DMS114 treated with DMSO at 0.1 percent for 48 hours (cell line): ENCODE results near the gene CTCFL.

ENCODE experiments used
- DNase-seq: peaks from one replicate; lab custom pipeline; 2025; ENCODE audit not compliant: unreplicated experiment; lab: John Stamatoyannopoulos, UW

The CTCFL gene, protein sequence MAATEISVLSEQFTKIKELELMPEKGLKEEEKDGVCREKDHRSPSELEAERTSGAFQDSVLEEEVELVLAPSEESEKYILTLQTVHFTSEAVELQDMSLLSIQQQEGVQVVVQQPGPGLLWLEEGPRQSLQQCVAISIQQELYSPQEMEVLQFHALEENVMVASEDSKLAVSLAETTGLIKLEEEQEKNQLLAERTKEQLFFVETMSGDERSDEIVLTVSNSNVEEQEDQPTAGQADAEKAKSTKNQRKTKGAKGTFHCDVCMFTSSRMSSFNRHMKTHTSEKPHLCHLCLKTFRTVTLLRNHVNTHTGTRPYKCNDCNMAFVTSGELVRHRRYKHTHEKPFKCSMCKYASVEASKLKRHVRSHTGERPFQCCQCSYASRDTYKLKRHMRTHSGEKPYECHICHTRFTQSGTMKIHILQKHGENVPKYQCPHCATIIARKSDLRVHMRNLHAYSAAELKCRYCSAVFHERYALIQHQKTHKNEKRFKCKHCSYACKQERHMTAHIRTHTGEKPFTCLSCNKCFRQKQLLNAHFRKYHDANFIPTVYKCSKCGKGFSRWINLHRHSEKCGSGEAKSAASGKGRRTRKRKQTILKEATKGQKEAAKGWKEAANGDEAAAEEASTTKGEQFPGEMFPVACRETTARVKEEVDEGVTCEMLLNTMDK

DNA sequence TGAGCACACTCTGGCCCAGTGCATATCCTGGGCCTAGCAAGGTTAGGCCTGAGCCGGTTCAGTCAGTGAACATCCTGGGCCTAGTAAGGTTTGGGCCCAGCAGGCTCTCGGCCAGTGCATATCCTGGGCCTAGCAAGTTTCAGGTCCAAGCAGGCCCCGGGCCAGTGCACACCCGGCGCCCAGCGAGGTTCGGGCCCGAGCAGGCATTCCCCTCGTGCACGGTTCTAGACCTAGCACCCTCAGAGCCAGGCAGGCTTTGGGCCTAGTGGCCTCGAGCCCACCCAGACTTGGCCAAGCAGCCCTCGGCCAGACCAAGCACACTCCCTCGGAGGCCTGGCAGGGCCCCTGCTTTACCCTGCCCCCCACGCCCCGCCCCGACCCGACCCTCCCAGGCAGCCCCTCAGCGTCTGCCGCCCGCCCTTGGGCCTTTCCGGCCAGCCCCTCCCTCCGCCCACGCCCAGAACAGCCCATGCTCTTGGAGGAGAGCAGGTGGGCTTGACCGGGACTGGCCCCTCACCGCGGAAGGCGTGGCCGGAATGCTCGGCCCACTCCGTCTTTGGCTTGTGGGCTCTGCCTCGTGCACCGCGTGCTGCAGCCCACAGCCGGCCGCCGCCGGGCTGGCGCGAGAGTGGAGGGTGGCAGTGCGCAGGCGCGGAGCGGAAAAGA is at the start of gene CTCFL:
TSS of gene CTCFL (minus strand) at position 630 of the 666 bp plus-strand sequence. CDS start 935 bp downstream, outside the sequence.
- no peak for DNase-seq

DNA sequence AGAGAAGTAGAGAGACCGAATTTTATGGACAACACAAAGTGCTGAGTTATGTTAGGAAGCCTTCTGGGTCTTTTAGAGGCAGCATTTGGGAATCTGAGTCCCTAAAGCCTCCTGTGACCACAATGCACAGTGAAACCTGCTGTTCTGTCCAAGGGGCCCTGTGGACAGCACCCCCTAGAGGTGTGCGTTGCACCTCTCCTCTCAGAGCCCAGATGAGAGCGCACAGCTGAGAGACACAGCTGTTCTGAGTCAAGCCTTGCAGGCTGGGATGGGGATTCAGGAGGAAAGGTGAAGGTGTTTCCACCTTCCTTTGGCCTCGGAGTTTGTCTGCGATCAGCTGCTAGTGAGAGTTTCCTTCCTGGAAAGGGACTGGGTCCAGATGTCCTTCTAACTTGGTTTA is 49.0 kb upstream of the CTCFL start:
- no peak for DNase-seq

DNA sequence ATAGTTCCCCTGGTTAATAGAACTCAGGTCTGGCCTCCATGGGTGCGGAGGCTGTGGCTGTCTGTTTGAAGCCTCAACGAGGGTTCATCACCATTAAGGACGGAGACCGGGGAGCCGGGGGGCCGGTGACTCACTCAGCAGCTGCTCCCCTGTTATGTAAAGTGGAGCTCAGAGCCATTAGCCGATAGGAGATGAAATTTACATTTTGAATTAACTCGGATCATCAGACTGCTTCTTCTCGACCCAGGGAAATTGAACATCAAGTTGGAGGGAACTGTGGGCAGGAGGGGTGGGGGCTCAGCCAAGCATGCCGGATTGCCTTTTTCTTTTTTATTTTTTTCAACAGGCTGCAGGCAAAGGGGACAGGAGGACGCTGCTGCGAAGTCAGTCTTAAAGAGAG is 48.3 kb upstream of the CTCFL start:
- no peak for DNase-seq

DNA sequence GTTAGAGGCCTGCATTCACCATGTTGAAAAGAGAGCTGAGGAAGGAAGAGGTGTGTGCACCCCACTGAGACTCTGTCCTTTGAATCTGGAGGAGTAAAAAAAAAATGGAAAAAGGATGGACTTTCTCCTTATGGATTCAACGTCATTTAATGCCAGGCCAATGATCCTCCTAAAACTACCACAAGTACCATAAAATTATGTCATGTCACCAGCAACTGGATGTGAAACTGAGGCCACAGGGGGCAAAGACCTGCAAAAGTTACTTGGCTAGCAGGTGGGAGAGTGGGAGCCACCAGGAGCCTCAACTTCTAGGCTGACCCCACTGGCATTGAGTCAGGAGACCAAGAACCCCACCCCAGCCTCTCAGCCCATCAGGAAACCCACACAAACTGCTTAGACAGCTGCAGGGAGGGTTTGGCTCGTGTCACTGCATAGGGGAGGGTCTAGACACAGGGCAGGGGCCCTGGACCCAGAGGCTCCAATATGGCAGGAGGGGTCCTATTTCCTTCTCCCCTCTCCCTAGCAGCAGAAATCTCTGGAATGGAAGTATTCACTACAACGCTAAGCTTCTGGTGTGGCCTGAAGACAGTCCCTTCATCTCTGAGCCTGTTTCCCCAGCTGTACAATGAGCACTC is 47.0 kb upstream of the CTCFL start:
- no peak for DNase-seq

DNA sequence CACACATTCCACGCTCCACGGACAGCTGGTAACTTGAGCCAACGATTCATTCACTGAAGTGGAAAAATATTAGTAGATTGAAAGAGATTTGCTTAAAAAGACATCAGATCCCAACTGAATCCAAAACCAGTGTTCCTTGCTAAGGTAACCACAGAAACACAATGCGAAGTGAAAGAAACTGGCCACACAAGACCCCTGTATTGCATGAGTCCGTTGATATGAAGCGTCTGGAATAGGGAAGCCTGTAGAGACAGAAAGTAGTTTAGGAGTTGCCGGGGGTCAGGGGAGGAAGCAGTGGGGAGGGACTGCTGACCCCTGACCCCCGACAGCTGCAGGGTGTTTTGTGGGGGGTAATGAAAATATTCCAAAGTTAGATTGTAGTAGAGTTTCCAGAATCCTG is 46.0 kb upstream of the CTCFL start:
- DNase-seq, result no peak

DNA sequence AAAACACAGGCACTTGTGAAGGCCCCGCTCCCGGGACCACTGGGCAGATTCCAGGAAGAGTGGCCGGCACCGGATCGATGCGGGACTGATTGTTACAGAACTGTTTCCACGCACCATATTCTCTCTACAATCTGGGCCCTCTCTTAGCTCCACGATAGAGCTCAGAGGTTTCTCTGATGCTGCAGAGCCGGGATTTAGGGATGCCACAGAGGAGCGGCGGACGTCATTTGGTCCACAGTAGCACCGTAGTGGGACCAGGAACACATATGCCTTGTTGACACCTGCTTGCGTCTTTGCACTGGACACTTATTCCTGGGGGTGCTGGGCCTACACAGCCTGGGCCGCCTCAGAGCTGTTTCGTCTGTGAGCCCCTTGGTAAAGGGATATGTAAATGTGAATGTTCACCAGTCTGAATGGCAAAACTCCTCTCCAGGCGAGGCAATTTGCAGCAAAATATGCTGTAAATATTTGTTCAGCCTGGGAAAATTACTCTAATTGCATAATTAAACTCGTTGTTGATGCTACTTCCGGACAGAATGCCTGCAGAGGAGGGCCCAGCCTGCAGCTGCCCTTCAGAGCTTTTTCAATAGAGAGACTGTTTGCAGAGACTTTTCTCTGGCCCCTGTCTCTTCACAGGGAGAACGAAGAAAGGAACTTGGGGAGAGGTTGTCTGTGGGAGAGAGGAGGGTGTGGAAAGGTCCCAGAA is 45.4 kb upstream of the CTCFL start:
- DNase-seq, result no peak

DNA sequence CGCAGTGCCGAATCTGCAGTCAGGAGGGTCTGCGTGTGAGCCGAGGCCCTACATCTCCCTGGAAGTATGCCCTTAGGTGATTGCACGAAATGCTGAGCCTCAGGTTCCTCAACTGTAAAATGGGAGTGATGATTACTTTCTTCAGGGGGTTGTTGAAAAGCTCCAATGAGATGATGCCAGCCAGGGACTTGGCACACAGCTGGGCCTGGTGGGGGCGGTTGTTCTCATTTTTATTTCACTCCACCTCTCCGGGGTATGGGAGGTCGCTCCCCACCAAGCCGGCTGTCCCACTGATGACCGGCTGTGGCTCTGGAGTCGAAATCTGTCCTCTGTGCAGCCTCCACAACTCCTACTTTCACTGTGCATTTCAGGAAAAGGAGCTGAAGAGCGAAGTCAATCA is 44.0 kb upstream of the CTCFL start:
- no peak for DNase-seq

DNA sequence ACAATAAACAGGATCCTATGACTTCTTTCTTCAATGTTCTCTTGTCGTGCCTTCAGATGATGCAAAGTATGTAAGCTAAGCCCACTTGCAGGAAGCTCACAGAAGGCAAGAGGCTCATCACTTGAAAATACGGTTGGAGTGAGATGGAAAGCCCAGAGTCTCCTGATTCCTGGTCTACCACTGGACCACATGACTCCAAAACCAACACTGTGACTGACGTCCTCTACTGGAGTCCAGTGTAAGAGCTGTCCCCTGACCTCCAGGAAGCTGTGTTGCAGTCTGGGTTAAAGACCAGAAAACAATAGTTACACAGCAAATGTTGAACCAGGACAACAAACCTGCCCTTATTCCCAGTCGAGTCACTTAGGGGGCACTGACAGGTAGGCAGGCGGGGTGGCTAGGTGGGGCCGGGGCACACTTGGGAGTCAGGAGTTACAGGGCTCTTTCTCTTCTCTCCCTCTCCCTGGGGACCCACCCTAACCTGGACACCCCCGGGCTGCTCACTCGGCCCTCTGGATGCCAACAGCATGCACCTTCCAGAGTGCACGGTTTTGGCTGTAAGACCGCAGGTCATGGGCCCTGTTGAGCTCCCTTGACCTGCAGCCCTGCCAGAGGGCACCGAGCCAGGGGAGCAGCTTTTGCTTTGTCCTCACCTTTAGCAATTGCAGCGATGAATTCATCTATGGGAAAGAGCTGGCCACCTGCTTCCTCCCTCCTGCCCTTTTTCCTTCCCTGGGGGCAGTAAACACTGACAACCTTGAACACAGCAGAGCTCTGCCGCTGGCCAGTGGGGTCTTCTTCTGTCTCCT is 43.4 kb upstream of the CTCFL start:
- DNase-seq, result no peak

DNA sequence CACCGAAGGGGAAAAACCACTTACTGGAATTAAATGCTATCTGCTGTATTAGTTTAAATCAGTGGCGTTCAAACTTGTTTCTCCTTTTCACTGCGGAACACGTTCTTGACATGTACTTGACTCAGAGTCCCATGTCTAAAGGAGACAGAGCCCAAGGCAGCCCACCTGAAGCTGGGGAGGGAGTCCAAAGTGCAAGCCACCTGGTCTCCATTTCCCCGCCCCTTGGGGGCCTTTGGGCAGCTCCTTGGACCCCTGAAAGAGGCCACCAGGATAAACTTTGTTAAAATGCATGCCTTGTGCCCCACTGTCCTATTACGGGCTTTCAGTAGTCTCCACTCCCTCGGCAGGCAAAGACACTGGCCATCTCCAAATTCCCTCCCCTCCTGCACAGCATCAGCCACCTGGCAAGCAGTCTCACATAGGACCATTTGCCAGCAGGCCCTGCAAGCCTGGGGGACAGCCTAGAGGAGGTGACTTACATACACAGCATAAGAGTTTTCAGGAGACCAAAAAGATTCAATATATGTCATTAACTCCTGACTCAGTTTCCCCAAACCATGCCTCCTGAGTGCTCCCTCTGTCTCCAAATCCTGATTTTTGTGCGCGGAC is 42.6 kb upstream of the CTCFL start:
- DNase-seq, result no peak

DNA sequence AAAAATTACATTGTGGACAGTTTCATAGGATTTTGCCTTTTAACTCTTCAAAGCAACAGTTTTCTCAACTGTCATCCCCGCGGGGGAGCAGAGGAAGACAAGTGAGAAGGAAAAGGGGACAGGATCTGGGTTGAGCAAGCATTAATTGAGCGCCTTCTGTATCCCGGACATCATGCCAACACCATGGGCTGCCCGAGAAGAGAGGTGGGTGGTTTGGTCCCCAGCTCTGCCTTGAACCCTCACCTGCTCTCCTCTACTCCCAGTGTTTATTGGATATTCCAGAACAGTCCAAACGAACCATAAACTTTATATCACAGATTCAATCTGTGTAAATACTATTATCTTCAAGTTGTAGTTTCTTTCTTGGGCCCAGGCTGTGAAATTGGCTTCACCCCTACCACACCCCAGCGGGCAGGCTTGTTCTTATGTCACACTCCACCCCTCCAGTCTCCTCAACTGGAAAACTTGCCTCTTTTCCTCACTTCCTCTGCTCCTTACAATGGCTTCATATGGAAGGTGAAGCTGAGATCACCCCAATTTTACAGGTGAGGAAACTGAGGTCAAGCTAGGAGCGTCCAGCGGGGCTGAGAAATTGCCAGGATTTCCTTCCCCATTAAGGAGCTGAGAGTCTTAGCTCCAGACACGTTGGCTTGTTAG is 42.0 kb upstream of the CTCFL start:
- DNase-seq, result no peak

DNA sequence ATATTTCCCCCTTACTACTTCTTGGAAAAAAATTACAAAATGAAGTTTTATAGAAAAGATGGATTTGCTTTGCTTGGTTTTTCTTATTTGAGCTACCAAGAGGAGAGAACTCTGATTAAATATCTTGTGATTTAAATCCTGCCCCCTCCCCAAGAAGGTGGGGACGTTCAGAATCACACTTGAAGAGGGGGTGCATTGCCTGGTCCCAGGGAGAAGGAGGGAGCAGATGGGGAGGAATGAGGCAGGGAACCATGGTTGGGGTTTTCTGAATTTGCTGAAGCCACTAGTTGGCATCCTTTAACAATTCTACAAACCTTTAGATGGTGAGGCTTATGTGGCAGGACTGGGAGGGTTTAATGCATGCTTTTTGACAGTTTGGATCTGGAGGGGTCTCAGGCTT is 41.5 kb upstream of the CTCFL start:
- no peak for DNase-seq

DNA sequence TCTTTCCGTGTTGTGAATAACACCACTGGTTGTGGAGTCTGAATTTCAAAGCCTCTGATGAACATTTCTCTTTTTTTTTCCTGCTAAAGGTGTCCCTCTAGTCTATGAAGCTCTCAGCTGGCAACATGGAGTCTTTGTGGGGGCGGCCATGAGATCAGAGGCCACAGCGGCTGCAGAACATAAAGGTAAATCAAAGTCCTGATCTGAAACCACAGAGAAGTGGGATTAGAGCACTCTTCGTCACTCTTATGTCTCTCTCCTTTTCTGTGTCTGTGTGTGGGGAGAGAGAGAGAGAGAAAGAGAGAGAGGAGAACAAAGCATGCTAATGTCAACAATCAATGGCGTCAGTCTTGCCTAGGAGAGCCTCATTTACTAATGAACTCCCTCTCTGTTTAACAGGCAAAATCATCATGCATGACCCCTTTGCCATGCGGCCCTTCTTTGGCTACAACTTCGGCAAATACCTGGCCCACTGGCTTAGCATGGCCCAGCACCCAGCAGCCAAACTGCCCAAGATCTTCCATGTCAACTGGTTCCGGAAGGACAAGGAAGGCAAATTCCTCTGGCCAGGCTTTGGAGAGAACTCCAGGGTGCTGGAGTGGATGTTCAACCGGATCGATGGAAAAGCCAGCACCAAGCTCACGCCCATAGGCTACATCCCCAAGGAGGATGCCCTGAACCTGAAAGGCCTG is 40.2 kb upstream of the CTCFL start:
- DNase-seq, result no peak

DNA sequence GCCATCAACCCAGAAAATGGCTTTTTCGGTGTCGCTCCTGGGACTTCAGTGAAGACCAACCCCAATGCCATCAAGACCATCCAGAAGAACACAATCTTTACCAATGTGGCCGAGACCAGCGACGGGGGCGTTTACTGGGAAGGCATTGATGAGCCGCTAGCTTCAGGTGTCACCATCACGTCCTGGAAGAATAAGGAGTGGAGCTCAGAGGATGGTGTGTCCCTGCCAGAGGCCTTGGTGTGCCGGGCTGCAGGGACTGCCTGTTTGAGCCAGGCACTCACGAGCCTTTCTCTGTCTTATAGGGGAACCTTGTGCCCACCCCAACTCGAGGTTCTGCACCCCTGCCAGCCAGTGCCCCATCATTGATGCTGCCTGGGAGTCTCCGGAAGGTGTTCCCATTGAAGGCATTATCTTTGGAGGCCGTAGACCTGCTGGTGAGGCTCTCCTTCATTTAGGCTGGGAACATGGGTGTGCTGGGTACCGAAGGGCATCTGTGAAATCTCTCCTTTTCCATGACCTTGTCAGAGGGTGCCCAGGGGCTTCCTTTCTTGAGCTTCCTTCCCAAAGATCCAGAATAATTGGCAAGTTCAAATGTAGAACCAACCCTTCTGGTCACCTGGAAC is 39.4 kb upstream of the CTCFL start:
- no peak for DNase-seq

DNA sequence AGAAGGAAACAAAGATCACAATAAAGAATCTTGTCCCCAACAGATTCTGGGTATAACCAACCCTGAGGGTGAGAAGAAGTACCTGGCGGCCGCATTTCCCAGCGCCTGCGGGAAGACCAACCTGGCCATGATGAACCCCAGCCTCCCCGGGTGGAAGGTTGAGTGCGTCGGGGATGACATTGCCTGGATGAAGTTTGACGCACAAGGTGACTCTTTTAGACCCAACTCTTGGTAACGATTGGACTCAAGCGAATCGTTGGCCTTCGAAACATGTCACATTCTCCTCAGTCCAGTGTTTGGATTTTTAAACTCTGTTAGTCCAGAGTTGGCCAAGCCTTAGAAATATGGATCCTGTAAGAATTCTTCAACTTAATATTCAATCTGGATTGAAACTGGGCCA is 38.6 kb upstream of the CTCFL start:
- no peak for DNase-seq

DNA sequence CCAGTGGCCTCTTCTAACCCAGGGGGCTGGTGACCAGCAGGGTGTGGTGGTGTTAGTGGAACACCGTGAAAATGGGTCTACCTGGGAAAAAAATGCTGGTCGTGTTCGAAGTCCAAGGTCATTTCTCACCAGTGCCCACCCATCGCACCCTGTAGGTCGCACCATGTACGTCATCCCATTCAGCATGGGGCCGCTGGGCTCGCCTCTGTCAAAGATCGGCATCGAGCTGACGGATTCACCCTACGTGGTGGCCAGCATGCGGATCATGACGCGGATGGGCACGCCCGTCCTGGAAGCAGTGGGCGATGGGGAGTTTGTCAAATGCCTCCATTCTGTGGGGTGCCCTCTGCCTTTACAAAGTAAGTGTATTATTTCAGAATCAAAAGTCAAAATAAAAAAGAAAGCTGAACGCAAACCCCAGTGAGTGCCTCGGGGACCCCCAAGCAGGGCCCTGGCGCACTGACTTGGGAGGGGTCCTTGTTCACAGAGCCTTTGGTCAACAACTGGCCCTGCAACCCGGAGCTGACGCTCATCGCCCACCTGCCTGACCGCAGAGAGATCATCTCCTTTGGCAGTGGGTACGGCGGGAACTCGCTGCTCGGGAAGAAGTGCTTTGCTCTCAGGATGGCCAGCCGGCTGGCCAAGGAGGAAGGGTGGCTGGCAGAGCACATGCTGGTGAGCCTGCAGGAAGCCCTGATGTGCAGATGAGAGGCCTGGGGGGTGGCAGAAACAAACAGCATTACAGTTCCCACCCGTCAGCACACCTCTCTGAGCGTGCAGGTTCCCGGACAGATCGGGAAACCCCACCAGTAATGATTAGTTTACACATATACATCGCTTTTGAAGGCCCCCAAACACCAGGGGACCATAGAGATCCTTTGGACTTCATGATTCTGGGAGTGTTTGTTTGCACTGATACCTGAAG is 37.9 kb upstream of the CTCFL start:
- no peak for DNase-seq

DNA sequence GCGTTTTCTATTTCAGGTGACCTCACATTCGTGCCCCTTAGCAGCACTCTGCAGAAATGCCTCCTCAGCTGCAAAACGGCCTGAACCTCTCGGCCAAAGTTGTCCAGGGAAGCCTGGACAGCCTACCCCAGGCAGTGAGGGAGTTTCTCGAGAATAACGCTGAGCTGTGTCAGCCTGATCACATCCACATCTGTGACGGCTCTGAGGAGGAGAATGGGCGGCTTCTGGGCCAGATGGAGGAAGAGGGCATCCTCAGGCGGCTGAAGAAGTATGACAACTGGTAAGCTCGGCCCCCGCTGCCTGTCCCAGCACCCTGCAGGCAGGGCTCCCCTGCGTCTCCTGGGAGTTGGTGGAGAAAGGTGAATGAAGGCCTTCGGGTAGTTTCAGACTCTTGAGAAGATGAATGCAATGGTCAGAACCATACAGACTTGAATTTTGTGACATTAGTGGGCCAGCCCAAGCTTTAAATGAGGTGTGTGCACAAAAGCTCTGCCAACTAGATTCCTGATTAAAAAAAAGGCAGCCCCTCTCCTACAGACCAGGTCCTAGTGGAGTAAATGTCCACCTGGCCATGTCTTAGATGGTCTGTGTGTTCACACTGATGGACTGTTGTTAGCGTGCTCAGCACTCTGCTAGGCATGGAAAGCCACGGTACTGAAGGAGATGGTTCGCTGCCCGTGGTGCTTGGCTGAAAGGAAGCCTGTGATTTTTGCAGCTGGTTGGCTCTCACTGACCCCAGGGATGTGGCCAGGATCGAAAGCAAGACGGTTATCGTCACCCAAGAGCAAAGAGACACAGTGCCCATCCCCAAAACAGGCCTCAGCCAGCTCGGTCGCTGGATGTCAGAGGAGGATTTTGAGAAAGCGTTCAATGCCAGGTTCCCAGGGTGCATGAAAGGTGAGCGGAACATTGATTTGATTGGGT is 36.7 kb upstream of the CTCFL start:
- DNase-seq, result no peak
